ENCODE results near the gene CCHCR1.

GRCh38 chr6:31171931-31172905 lies 14.6 kb upstream of the CCHCR1 start:
- TF ChIP-seq POLR2A (IDR thresholded peaks at IDR 0.05) (no peak), CTCF (IDR thresholded peaks at IDR 0.05) (no peak)

Measured in body of pancreas (tissue), 4 donors.